ENCODE data around the gene JAG1.
"Not testable (repeated sequence)": the region's sequence is repeated elsewhere in the genome, so short reads cannot be mapped to it uniquely, and the experiment has no call there.

Gene JAG1

GRCh38 chr20:10621149-10621548 is 52.6 kb downstream of the JAG1 start:
- DNase-seq (ENCODE audit: low spot score in 2 of 2) (no peak), ATAC-seq (ENCODE audit: low read depth) (no peak)
- no peak overlapping the region for H3K4me3 Mint-ChIP-seq
- no peaks in the 10 kb centered on the region for H3K4me1 Mint-ChIP-seq
- peaks cover 24% of the 10 kb centered on the region for H3K36me3 Mint-ChIP-seq
- no peaks in the 10 kb centered on the region for H3K27me3 Mint-ChIP-seq
- H3K9me3 Mint-ChIP-seq, result no peaks in the 10 kb centered on the region
- no peak overlapping the region for H3K27ac Mint-ChIP-seq

GRCh38 chr20:10619427-10619826 is 54.4 kb downstream of the JAG1 start:
- Mint-ChIP-seq H3K27me3 (no peaks in the 10 kb centered on the region), H3K36me3 (peaks cover 30% of the 10 kb centered on the region), H3K4me3 (no peak overlapping the region), H3K9me3 (no peaks in the 10 kb centered on the region), H3K4me1 (no peaks in the 10 kb centered on the region), H3K27ac (no peak overlapping the region)
- ATAC-seq (ENCODE audit: low read depth) (no peak), DNase-seq (ENCODE audit: low spot score in 2 of 2) (no peak)

- no peak for DNase-seq (ENCODE audit: low spot score in 2 of 2)
- H3K36me3 Mint-ChIP-seq, result peaks cover 30% of the 10 kb centered on the region
- H3K27me3 Mint-ChIP-seq, result no peaks in the 10 kb centered on the region
- no peak for ATAC-seq (ENCODE audit: low read depth)
- H3K27ac Mint-ChIP-seq, result no peak overlapping the region
- no peaks in the 10 kb centered on the region for H3K9me3 Mint-ChIP-seq
- H3K4me1 Mint-ChIP-seq, result no peaks in the 10 kb centered on the region
- H3K4me3 Mint-ChIP-seq, result no peak overlapping the region
Measured at GRCh38 chr20:10618611-10619245, 55.1 kb downstream of the JAG1 start.

- not testable (repeated sequence) for H3K27ac Mint-ChIP-seq; H3K4me3 Mint-ChIP-seq; H3K4me1 Mint-ChIP-seq; H3K27me3 Mint-ChIP-seq; DNase-seq (ENCODE audit: low spot score in 2 of 2); ATAC-seq (ENCODE audit: low read depth); H3K9me3 Mint-ChIP-seq
- peaks cover 31% of the 10 kb centered on the region for H3K36me3 Mint-ChIP-seq
Measured at GRCh38 chr20:10617549-10618133, 56.2 kb downstream of the JAG1 start.

- H3K27me3 Mint-ChIP-seq, result no peaks in the 10 kb centered on the region
- no peak for DNase-seq (ENCODE audit: low spot score in 2 of 2)
- H3K9me3 Mint-ChIP-seq, result no peaks in the 10 kb centered on the region
- no peaks in the 10 kb centered on the region for H3K4me1 Mint-ChIP-seq
- H3K36me3 Mint-ChIP-seq, result peaks cover 23% of the 10 kb centered on the region
- no peak for ATAC-seq (ENCODE audit: low read depth)
- no peak overlapping the region for H3K27ac Mint-ChIP-seq
- no peak overlapping the region for H3K4me3 Mint-ChIP-seq
Measured at GRCh38 chr20:10616212-10616611, 57.6 kb downstream of the JAG1 start.

GRCh38 chr20:10613911-10614310 is 59.9 kb downstream of the JAG1 start:
- H3K9me3 Mint-ChIP-seq, result no peaks in the 10 kb centered on the region
- no peak overlapping the region for H3K27ac Mint-ChIP-seq
- no peak overlapping the region for H3K4me3 Mint-ChIP-seq
- DNase-seq (ENCODE audit: low spot score in 2 of 2) (no peak), ATAC-seq (ENCODE audit: low read depth) (no peak)
- H3K27me3 Mint-ChIP-seq, result no peaks in the 10 kb centered on the region
- H3K4me1 Mint-ChIP-seq, result no peaks in the 10 kb centered on the region
- H3K36me3 Mint-ChIP-seq, result peaks cover 27% of the 10 kb centered on the region

GRCh38 chr20:10613426-10613825 is 60.4 kb downstream of the JAG1 start:
- not testable (repeated sequence) for ATAC-seq (ENCODE audit: low read depth); H3K27me3 Mint-ChIP-seq; H3K9me3 Mint-ChIP-seq; H3K4me1 Mint-ChIP-seq; H3K27ac Mint-ChIP-seq; DNase-seq (ENCODE audit: low spot score in 2 of 2); H3K4me3 Mint-ChIP-seq
- peaks cover 29% of the 10 kb centered on the region for H3K36me3 Mint-ChIP-seq

- Mint-ChIP-seq H3K27ac (no peak overlapping the region), H3K4me3 (no peak overlapping the region), H3K27me3 (no peaks in the 10 kb centered on the region), H3K4me1 (no peaks in the 10 kb centered on the region), H3K9me3 (no peaks in the 10 kb centered on the region), H3K36me3 (peaks cover 29% of the 10 kb centered on the region)
- ATAC-seq (ENCODE audit: low read depth), result no peak
- no peak for DNase-seq (ENCODE audit: low spot score in 2 of 2)
Measured at GRCh38 chr20:10611357-10611756, 62.4 kb downstream of the JAG1 start.

- no peak for DNase-seq (ENCODE audit: low spot score in 2 of 2)
- Mint-ChIP-seq H3K36me3 (peaks cover 24% of the 10 kb centered on the region), H3K27me3 (no peaks in the 10 kb centered on the region)
Measured at GRCh38 chr20:10610251-10610650, 63.5 kb downstream of the JAG1 start.

GRCh38 chr20:10609770-10610169 is 64.0 kb downstream of the JAG1 start:
- no peak overlapping the region for H3K27ac Mint-ChIP-seq
- ATAC-seq (ENCODE audit: low read depth), result no peak
- peaks cover 21% of the 10 kb centered on the region for H3K36me3 Mint-ChIP-seq
- no peak for DNase-seq (ENCODE audit: low spot score in 2 of 2)
- no peaks in the 10 kb centered on the region for H3K9me3 Mint-ChIP-seq
- H3K4me1 Mint-ChIP-seq, result no peaks in the 10 kb centered on the region
- H3K4me3 Mint-ChIP-seq, result no peak overlapping the region
- H3K27me3 Mint-ChIP-seq, result no peaks in the 10 kb centered on the region

More at GRCh38 chr20:10610251-10610650, 63.5 kb downstream of the JAG1 start:
- Mint-ChIP-seq H3K9me3 (no peaks in the 10 kb centered on the region), H3K27ac (no peak overlapping the region), H3K4me1 (no peaks in the 10 kb centered on the region), H3K4me3 (no peak overlapping the region)
- no peak for ATAC-seq (ENCODE audit: low read depth)

- Mint-ChIP-seq H3K27ac (no peak overlapping the region), H3K9me3 (no peaks in the 10 kb centered on the region), H3K4me3 (no peak overlapping the region), H3K27me3 (no peaks in the 10 kb centered on the region), H3K36me3 (peaks cover 23% of the 10 kb centered on the region), H3K4me1 (no peaks in the 10 kb centered on the region)
- DNase-seq (ENCODE audit: low spot score in 2 of 2) (no peak), ATAC-seq (ENCODE audit: low read depth) (no peak)
Measured at GRCh38 chr20:10609276-10609675, 64.5 kb downstream of the JAG1 start.

- Mint-ChIP-seq H3K27me3 (no peaks in the 10 kb centered on the region), H3K4me3 (no peak overlapping the region), H3K36me3 (peaks cover 29% of the 10 kb centered on the region), H3K4me1 (no peaks in the 10 kb centered on the region), H3K27ac (no peak overlapping the region), H3K9me3 (no peaks in the 10 kb centered on the region)
- DNase-seq (ENCODE audit: low spot score in 2 of 2) (no peak), ATAC-seq (ENCODE audit: low read depth) (no peak)
Measured at GRCh38 chr20:10605547-10606195, 68.1 kb downstream of the JAG1 start.

- H3K9me3 Mint-ChIP-seq, result no peaks in the 10 kb centered on the region
- H3K4me1 Mint-ChIP-seq, result no peaks in the 10 kb centered on the region
- peaks cover 33% of the 10 kb centered on the region for H3K36me3 Mint-ChIP-seq
- no peak for ATAC-seq (ENCODE audit: low read depth)
- H3K4me3 Mint-ChIP-seq, result no peak overlapping the region
- no peaks in the 10 kb centered on the region for H3K27me3 Mint-ChIP-seq
- no peak for DNase-seq (ENCODE audit: low spot score in 2 of 2)
- no peak overlapping the region for H3K27ac Mint-ChIP-seq
Measured at GRCh38 chr20:10604865-10605440, 68.8 kb downstream of the JAG1 start.

- H3K4me3 Mint-ChIP-seq, result no peak overlapping the region
- H3K4me1 Mint-ChIP-seq, result no peaks in the 10 kb centered on the region
- no peaks in the 10 kb centered on the region for H3K9me3 Mint-ChIP-seq
- H3K27ac Mint-ChIP-seq, result peak overlapping the region; percentile 39
- H3K36me3 Mint-ChIP-seq, result peaks cover 32% of the 10 kb centered on the region
- ATAC-seq (ENCODE audit: low read depth) (no peak), DNase-seq (ENCODE audit: low spot score in 2 of 2) (no peak)
- no peaks in the 10 kb centered on the region for H3K27me3 Mint-ChIP-seq
Measured at GRCh38 chr20:10603971-10604864, 69.6 kb downstream of the JAG1 start.
